Activated CD8-positive, alpha-beta memory T cell treated with anti-CD3 and anti-CD28 coated beads, Interleukin-2, amount 50 U/mL, for 24 hours (primary cell): ENCODE measurements around the gene SEL1L3.

ENCODE experiments used
- DNase-seq: peaks from one replicate; pipeline ENCODE4 v3.0.0-alpha.2; 2020; ENCODE audit errors: extremely low read depth

Gene SEL1L3

GRCh38 chr4:25792200-25792791 lies 70.5 kb downstream of the SEL1L3 start:
- no peak for DNase-seq

- no peak for DNase-seq
Measured at GRCh38 chr4:25790024-25790423, 72.8 kb downstream of the SEL1L3 start.

- DNase-seq: no peak
Measured at GRCh38 chr4:25788703-25789238, 74.0 kb downstream of the SEL1L3 start.

GRCh38 chr4:25786497-25787065 lies 76.2 kb downstream of the SEL1L3 start:
- DNase-seq: no peak

- DNase-seq: no peak
Measured at GRCh38 chr4:25783943-25784342, 78.8 kb downstream of the SEL1L3 start.

- no peak for DNase-seq
Measured at GRCh38 chr4:25783126-25783525, 79.7 kb downstream of the SEL1L3 start.

- no peak for DNase-seq
Measured at GRCh38 chr4:25782482-25782881, 80.3 kb downstream of the SEL1L3 start.

GRCh38 chr4:25779021-25779420 lies 83.8 kb downstream of the SEL1L3 start:
- no peak for DNase-seq

GRCh38 chr4:25776795-25777194 lies 86.0 kb downstream of the SEL1L3 start:
- DNase-seq: no peak

- DNase-seq: no peak
Measured at GRCh38 chr4:25775166-25775565, 87.6 kb downstream of the SEL1L3 start.

- no peak for DNase-seq
Measured at GRCh38 chr4:25773358-25773757, 89.4 kb downstream of the SEL1L3 start.

- no peak for DNase-seq
Measured at GRCh38 chr4:25771672-25772071, 91.1 kb downstream of the SEL1L3 start.

- DNase-seq: no peak
Measured at GRCh38 chr4:25770847-25771246, 91.9 kb downstream of the SEL1L3 start.

- no peak for DNase-seq
Measured at GRCh38 chr4:25769251-25769650, 93.5 kb downstream of the SEL1L3 start.

GRCh38 chr4:25767877-25768725 lies 94.7 kb downstream of the SEL1L3 start:
- no peak for DNase-seq

- no peak for DNase-seq
Measured at GRCh38 chr4:25760518-25761157, 102.2 kb downstream of the SEL1L3 start.

- DNase-seq: no peak
Measured at GRCh38 chr4:25760048-25760447, 102.7 kb downstream of the SEL1L3 start.

GRCh38 chr4:25759101-25759500 lies 103.7 kb downstream of the SEL1L3 start:
- no peak for DNase-seq

GRCh38 chr4:25757452-25757851 lies 105.3 kb downstream of the SEL1L3 start:
- no peak for DNase-seq

- no peak for DNase-seq
Measured at GRCh38 chr4:25756503-25756902, 106.3 kb downstream of the SEL1L3 start.

GRCh38 chr4:25755911-25756310 lies 106.9 kb downstream of the SEL1L3 start:
- no peak for DNase-seq

GRCh38 chr4:25753239-25753638 lies 109.5 kb downstream of the SEL1L3 start:
- no peak for DNase-seq
